IPS-NIHi7 (cell line): Measurements from ENCODE around the gene AHSA1.
"Not testable (repeated sequence)": the region's sequence is repeated elsewhere in the genome, so short reads cannot be mapped to it uniquely, and the experiment has no call there.

ENCODE experiments used
- DNase-seq: peaks from one replicate; pipeline ENCODE4 v3.0.0; 2012; ENCODE audit warnings: mixed read lengths; ENCODE audit errors: extremely low spot score

The AHSA1 gene

DNA sequence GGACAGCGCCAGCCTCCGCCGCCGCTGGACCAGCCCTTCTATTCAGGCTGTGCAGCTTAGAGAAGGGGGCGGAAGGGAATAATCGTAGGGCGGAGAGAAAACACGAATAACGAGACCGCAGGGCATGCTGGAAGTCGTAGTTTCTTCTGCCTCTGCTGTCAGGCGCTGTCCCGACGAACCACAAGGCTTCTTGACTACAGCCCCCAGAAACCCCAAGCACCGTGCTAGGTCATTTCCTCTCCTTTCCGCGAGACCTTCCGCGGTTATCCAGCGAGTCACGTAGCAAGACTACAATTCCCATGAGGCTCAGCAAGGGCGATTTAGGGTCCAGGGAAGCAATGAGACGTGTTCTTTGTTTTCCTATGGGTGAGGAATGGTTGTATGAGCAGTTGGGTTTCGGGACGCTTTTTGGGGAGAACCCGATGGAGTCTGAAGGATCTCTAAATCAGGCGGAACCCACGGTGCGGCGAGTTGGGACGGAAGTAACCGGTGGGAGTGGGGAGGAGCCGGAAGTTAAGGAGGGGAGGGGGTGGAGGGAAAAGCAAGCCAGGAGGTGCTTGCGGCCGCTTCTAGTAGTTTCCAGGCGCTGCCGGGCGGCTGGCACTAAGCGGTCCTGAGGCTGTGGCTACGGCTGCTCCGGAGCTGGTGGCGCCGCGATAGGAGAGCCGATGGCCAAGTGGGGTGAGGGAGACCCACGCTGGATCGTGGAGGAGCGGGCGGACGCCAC, at the start of gene AHSA1, which contains the start of gene VIPAS39:
Gene AHSA1 (plus strand): TSS at position 572 of the 727 bp plus-strand sequence. CDS start 97 bp downstream, at position 669.
Gene VIPAS39 (minus strand): TSS at position 80 of the 727 bp plus-strand sequence. CDS start 3,499 bp downstream, outside the sequence.
- peak; percentile 95 for DNase-seq

DNA sequence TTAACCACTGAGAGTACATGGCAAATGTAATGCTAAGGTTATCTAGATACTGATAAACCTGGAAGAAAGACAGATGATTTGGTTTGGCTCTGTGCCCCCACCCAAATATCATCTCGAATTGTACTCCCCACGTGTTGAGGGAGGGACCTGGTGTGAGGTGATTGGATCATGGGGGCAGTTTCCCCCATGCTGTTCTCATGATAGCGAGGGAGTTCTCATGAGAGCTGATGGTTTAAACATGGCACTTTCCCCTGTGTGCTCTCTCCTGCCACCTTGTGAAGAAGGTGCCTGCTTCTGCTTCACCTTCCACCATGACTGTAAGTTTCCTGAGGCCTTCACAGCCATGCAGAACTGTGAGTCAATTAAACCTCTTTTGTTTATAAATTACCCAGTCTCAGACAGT, 48.8 kb upstream of the AHSA1 start:
- DNase-seq, result no peak

DNA sequence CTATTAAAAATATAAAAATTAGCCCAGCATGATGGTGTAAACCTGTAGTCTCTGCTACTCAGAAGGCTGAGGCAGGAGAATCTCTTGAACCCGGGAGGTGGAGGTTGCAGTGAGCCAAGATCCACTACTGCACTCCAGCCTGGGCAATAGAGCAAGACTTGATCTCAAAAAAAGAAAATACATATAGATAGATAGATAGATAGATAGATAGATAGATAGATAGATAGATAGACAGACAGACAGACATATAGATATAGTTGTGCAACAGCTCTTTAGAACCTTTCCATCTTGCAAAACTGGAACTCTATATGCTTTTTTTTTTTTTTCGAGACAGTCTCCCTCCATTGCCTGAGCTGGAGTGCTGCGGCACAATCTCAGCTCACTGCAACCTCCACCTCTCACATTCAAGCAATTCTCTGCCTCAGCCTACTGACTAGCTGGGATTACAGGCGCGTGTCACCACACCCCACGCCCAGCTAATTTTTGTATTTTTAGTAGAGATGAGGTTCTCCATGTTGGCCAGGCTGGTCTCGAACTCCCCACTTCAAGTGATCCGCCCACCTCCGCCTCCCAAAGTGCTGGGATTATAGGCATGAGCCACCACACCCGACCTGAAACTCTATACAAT, 42.4 kb upstream of the AHSA1 start:
- DNase-seq, result not testable (repeated sequence)

DNA sequence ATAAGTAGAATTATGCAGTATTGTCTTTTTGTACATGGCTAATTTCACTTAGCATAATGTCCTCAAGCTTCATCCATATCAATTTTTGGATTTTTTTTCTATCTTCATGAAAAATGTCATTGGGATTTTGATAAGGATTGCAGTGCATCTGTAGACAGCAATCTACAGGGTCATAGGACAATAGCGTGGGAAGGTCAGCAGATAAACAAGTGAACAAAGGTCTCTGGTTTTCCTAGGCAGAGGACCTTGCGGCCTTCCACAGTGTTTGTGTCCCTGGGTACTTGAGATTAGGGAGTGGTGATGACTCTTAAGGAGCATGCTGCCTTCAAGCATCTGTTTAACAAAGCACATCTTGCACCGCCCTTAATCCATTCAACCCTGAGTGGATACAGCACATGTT, 41.8 kb upstream of the AHSA1 start:
- not testable (repeated sequence) for DNase-seq

GRCh38 chr14:77416836-77417235, 41.1 kb upstream of the AHSA1 start:
- DNase-seq, result no peak

GRCh38 chr14:77421201-77421600, 36.7 kb upstream of the AHSA1 start:
- DNase-seq, result no peak

- no peak for DNase-seq
These were observed 34.5 kb upstream of the AHSA1 start, which contains the start of gene NOXRED1 for GRCh38 chr14:77423423-77423822. Gene NOXRED1, minus strand, starts transcription at chr14:77423523. Its CDS starts 634 bp downstream, at chr14:77422889.

- DNase-seq, result peak; percentile 25
These were observed 33.0 kb upstream of the AHSA1 start for GRCh38 chr14:77424862-77425261.

DNA sequence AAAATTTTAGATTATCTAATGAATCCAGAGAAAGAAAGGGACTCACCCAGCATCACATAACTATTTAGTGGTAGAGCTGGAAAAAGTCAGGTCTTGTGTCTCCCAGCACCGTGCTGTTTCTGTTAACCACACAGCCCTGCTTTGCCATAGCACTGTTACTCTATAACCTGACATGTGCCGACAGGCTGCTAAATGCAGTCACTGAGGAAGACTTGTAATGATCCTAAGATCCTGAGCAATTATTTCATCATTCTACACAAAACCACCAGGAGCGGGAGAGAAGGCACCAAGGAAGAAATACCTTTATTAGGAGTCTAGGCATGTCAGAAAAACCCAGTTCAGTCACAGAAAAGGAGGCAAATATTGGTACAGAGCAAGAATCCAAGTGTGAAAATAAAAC, 31.5 kb upstream of the AHSA1 start:
- no peak for DNase-seq

- DNase-seq, result no peak
These were observed 21.9 kb upstream of the AHSA1 start for GRCh38 chr14:77436042-77436441.

DNA sequence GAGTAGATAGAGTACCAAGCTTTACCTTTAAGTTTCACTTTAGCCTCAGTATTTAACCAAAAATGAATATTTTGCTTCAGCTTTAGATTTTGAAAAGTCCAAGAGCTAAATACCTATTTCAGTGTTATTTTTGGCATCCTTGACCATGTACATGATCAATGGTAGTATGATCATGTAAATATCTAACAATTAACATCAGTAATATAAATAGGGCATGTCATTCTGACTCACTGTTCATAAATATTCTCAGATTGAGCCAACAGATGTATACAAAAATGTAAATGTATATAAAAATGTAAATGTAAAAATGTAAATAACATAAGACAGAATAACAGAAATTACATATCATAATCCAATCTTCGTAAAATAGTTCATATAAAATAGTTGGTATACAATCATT, 19.3 kb upstream of the AHSA1 start:
- no peak for DNase-seq

- DNase-seq, result no peak
These were observed 18.0 kb upstream of the AHSA1 start for GRCh38 chr14:77439861-77440260.

DNA sequence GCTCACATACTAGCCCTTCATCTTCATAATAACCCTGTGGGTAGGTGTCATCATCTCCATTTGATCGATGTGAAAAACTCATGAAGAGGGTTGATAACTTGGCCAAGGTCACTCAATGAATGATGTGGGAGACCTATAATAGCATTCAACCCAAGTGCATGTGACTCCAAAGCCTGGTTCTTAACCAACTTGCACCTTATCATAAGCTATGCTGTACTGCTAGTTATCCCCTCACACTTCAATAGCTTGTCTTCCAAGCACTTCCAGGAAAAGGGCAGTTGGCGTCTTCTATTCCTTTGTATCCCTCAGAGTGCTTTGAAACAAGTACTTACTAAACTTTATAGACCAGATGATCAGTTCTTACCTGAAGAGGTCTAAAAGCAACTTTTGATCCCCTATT, 15.7 kb upstream of the AHSA1 start:
- no peak for DNase-seq

DNA sequence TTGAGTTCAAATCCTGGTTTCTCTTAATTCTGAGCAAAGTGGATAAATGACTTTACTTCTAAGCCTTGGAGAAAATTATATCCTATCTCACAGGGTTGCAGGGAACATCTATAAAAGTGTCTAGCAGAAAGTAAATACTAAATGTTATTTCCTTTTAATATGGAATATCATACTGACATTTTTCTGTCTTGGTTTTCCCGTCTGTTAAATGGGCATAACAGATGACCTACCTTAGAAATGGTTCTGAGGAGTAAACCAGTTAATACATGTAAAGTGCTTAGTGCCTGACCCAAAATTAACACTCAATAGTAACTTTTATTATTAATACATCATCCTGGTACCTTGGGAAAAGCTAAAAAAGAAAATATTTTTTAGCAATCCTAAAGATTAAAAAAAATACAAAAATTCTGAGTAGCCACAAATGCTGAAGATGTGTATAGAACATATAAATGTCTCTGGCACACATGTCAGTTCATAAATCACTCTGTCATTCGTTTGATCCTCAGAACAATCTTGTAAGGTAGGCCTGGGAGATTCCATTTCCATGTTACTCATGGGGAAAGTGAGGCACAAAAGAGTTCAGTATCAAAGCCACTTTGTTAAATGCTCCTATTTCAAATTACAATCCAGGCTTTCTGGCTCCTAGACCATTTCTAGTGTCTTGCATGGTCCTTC, 1.8 kb upstream of the AHSA1 start:
- no peak for DNase-seq

DNA sequence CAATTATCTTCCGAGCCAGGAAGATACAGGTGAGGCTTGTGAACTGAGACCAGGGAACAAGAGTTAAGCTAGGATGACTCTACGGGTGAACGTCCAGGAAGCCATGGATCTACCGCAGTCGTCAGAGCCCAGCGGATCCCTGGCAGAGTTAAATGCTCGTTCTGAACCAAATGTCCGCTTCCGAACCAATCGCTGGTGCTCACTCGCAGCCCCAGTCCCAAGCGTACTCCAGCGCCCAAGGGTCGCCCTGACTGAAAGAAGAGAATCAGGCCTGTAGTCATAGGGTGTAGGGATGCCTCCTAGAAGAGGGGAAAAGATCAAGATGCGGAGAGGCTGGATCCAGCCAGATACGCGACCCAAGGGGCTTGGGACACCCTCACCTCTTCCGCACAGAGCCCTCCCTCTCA, 775 bp upstream of the AHSA1 start:
- peak; percentile 41 for DNase-seq

DNA sequence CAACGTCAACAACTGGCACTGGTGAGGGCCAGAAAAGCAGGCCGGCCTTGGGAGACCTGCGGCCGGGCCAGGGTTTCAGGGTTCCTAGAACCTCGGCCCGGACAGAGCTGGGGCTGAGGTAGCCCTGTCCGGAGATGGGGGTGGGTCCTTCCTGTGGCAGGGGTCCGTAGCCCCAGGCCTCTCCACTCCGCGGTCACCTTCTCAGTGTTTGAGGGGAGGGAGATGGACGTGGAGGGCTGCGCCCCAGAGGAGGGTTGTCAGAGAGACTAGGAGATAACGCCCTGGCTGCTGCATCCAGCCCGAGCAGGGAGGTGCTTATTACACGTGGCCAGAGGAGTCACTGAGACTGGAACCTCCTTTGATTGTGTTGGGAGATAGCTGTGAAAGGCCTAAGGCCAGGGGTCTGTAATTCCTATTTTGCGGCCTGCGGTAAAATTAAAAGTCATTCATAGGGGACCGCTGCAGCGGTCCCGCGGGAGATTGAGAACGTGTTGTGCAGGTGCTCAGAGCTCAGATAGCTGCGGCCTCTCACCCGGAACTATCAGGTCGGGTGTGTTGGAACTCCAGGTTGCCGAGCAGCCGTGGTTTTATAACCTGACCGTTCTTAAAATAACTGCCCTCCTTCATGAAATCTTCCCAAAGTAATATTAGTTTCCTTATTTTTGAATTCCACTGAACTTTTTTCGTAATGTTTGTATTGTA, 507 bp downstream of the AHSA1 start:
- DNase-seq, result no peak

DNA sequence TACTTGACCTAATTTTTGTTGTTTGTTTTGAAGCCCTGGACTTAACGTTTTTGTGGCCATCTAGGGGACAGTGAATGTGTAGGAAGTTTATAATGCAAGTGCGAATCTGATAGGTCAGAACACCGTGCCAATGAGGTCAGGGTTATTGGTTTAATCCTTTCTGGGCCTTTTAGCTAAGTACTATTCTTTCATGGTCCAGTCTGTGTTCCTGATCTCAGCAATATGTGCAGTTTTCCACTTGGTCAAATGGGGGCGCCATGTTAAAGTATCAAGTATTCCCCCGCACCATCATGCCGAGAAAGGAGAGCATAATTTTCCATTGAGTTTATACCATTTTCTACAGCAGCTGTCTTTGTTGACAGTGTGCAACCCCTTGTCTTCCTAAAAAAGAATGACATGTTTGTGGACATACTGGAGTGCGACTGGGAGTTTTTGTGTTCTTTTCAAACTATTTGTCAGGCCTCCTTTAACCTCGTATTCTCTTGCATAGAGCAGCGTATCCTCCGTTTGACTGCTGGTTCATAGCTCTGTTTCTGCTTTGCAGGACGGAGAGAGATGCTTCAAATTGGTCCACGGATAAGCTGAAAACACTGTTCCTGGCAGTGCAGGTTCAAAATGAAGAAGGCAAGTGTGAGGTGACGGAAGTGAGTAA, 1.3 kb downstream of the AHSA1 start:
- DNase-seq, result peak; percentile 65

GRCh38 chr14:77467801-77468200, 9.9 kb downstream of the AHSA1 start:
- no peak for DNase-seq

DNA sequence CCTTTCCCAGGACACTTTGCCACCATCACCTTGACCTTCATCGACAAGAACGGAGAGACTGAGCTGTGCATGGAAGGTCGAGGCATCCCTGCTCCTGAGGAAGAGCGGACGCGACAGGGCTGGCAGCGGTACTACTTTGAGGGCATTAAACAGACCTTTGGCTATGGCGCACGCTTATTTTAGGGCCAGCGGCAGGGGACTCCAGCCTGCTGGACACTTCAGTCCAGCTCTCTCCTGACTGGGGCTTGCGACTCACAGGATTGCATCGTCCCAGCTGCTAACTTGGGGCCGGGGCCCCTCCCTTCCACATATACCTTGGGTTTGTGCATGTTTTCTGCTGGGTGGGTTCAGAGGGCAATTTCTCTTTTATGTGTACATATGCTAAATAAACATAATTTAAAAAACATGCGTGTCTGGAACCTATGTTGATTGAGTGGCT, 11.2 kb downstream of the AHSA1 start:
- DNase-seq, result no peak

DNA sequence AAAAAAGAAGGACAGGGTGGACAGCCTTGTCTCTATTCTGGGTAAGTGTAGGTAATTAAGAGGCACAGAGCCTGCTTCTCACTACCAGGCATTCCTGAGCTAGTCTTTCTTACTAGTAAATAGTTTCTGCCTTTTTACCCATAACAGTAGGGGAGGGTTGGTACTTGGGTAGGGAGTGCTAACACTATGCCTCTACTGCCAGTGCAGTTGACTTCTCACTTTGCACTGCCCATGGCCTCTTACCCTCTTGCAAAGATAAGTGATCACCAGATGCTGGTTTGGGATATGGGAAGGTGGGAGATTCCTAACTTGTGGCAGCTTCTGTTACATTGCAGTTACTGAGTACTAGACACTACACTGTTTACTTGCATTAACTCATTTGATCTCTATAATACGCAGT, 11.6 kb downstream of the AHSA1 start:
- DNase-seq, result no peak

- DNase-seq, result no peak
These were observed 12.5 kb downstream of the AHSA1 start for GRCh38 chr14:77470224-77470870.
